GM12892 (cell line): ENCODE results near the gene DOK3.
"Not testable (repeated sequence)": the region's sequence is repeated elsewhere in the genome, so short reads cannot be mapped to it uniquely, and the experiment has no call there.

ENCODE experiments used
- POLR2AphosphoS5 ChIP-seq: IDR thresholded peaks from 2 replicates; pipeline ENCODE4 v1.6.1; 2011; ENCODE audit warnings: low read depth, low read length, control low read depth
- TAF1 ChIP-seq: IDR thresholded peaks from 2 replicates; pipeline ENCODE4 v1.6.1; 2011; ENCODE audit warnings: low read depth, mild to moderate bottlenecking, control low read depth, low read length, borderline replicate concordance

DNA sequence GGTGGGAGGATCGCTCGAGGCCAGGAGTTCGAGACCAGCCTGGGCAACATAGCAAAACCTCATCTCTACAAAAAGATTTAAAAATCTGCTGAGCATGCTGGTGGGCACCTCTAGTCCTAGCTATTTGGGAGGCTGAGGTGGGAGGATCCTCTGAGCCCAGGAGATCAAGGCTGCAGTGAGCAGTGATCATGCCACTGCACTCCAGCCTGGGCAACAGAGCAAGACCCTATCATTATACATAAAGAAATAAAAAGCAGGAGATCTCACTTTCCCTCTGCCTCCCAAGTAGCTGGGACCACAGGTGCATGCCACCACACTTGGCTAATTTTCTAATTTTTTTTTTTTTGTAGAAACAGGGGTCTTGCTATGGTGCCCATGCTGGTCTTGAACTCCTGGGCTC is 23.9 kb downstream of the DOK3 start:
- TF ChIP-seq TAF1, POLR2AphosphoS5: not testable (repeated sequence)
